HepG2 (cell line): ENCODE data around the gene UNC5A. TPM values are rescaled to one million over a fixed set of nuclear protein-coding genes. Genes with fewer than 3 reads are reported as not detected.

Experiments
- ATF5 ChIP-seq: sonication (generic); formaldehyde crosslinking; IDR thresholded peaks from 2 replicates; pipeline ENCODE4 v1.4.0; 2020; ENCODE audit warnings: mild to moderate bottlenecking, low read depth, missing genetic modification reagents
- BCL6 ChIP-seq: IDR thresholded peaks from 2 replicates; pipeline ENCODE4 v1.6.1; 2016; ENCODE audit warnings: missing genetic modification reagents, missing compliant biosample characterization
- CENPX ChIP-seq: sonication (generic); formaldehyde crosslinking; IDR thresholded peaks from 2 replicates; pipeline ENCODE4 v1.9.0; 2021; ENCODE audit warnings: mild to moderate bottlenecking, missing genetic modification reagents, moderate library complexity
- HBP1 ChIP-seq: IDR thresholded peaks from 2 replicates; pipeline ENCODE4 v1.6.1; 2016; ENCODE audit warnings: low read depth, control low read depth
- IRF2 ChIP-seq: IDR thresholded peaks from 2 replicates; pipeline ENCODE4 v1.6.1; 2018; ENCODE audit warnings: missing genetic modification reagents, missing compliant biosample characterization
- KLF13 ChIP-seq: sonication (generic); formaldehyde crosslinking; IDR thresholded peaks from 2 replicates; pipeline ENCODE4 v1.4.0; 2020; ENCODE audit warnings: mild to moderate bottlenecking, missing genetic modification reagents
- KMT2B ChIP-seq: IDR thresholded peaks from 2 replicates; pipeline ENCODE4 v1.6.1; 2016; ENCODE audit warnings: missing genetic modification reagents, missing compliant biosample characterization
- NAIF1 ChIP-seq: sonication (generic); formaldehyde crosslinking; IDR thresholded peaks from 2 replicates; pipeline ENCODE4 v1.5.0; 2020; ENCODE audit warnings: mild to moderate bottlenecking, missing genetic modification reagents, borderline replicate concordance
- PATZ1 ChIP-seq: sonication (generic); formaldehyde crosslinking; IDR thresholded peaks from 2 replicates; pipeline ENCODE4 v1.4.0; 2020; ENCODE audit warnings: missing genetic modification reagents
- POLR2G ChIP-seq: fragments of 200-400 bp; formaldehyde crosslinking; IDR thresholded peaks from 2 replicates; pipeline ENCODE4 v1.6.1; 2018; ENCODE audit warnings: mild to moderate bottlenecking, low read depth, low read length, moderate library complexity
- SOX13 ChIP-seq, 3 experiments: fragments of 450-650 bp in 1 of 3; sonication (generic) in 1 of 3; formaldehyde crosslinking in 1 of 3; IDR thresholded peaks in 2 of 3; conservative IDR thresholded peaks in 1 of 3; 2 replicates each; pipeline versions ENCODE4 v1.5.0 to v1.6.1; 2016 to 2020; ENCODE audit warnings: antibody characterized with exemption in 1 of 3, mild to moderate bottlenecking in 1 of 3, missing compliant biosample characterization in 1 of 3, missing genetic modification reagents in 1 of 3, moderate library complexity in 1 of 3
- TIGD3 ChIP-seq: sonication (generic); formaldehyde crosslinking; IDR thresholded peaks from 2 replicates; pipeline ENCODE4 v1.5.1; 2020; ENCODE audit warnings: mild to moderate bottlenecking, missing genetic modification reagents, borderline replicate concordance
- TP53 ChIP-seq: sonication (generic); formaldehyde crosslinking; conservative IDR thresholded peaks from 2 replicates; pipeline ENCODE4 v1.4.0; 2020; ENCODE audit warnings: missing genetic modification reagents
- YEATS2 ChIP-seq: sonication (generic); formaldehyde crosslinking; IDR thresholded peaks from 2 replicates; pipeline ENCODE4 v1.4.0; 2020; ENCODE audit warnings: missing genetic modification reagents, borderline replicate concordance
- ZHX2 ChIP-seq, 2 experiments: sonication (generic) in 1 of 2; formaldehyde crosslinking in 1 of 2; IDR thresholded peaks; 2 replicates each; pipeline versions ENCODE4 v1.6.1 to v1.9.0; 2014 to 2022; ENCODE audit warnings: antibody characterized with exemption in 1 of 2, borderline replicate concordance in 1 of 2, inconsistent platforms in 1 of 2, low read depth in 1 of 2, missing genetic modification reagents in 1 of 2
- ZNF670 ChIP-seq: sonication (generic); formaldehyde crosslinking; IDR thresholded peaks from 2 replicates; pipeline ENCODE4 v1.8.0; 2022; ENCODE audit warnings: mild to moderate bottlenecking, missing genetic modification reagents, borderline replicate concordance
- ZNF878 ChIP-seq: sonication (generic); formaldehyde crosslinking; IDR thresholded peaks from 2 replicates; pipeline ENCODE4 v1.8.1; 2023; ENCODE audit warnings: mild to moderate bottlenecking, missing genetic modification reagents, moderate library complexity
- polyA plus RNA-seq, 8 experiments: library from polyadenylated mRNA; depleted of rRNA in 3 of 8; stranded (reverse) in 7 of 8; unstranded in 1 of 8; fragments of >200 nt; fragmentation: Illumina TruSeq in 4 of 8; extraction: Trizol in 4 of 8; gene quantifications; 2 replicates each; pipeline versions ENCODE4 v1.2.1 to v1.2.3, GENCODE V29; 2011 to 2016; ENCODE audit warnings: low read depth in 4 of 8, missing spikeins in 1 of 8, mixed read lengths in 1 of 8; ENCODE audit not compliant: insufficient read depth in 1 of 8
- total RNA-seq, 5 experiments: library from RNA; depleted of rRNA; stranded (reverse); fragments of >200 nt; fragmentation: Illumina TruSeq; extraction: Trizol; gene quantifications; 2 replicates each; pipeline ENCODE4 v1.2.3, GENCODE V29; 2016; ENCODE audit warnings: low read depth in 1 of 5

Gene UNC5A
- total and polyA plus RNA-seq, 2 of the 13 experiments (the other 11 are each of a cell fraction or from before 2014, with no cell fraction given): not detected

- TF ChIP-seq NAIF1 (CRISPR knock-in tag) (peak; percentile 99), PATZ1 (CRISPR knock-in tag) (peak; percentile 96), CENPX (CRISPR knock-in tag) (peak; percentile 98), ZNF670 (peak; percentile 100; the same call in 1 of the 2 replicates), BCL6 (CRISPR knock-in tag) (peak; percentile 94), ATF5 (CRISPR knock-in tag) (peak; percentile 100), TP53 (CRISPR knock-in tag) (peak; percentile 99), HBP1 (peak; percentile 100), TIGD3 (peak; percentile 100), POLR2G (no peak), KLF13 (CRISPR knock-in tag) (peak; percentile 100), ZHX2 (IDR thresholded peaks at IDR 0.05; ENCODE audit: low read depth) (no peak), ZHX2 (CRISPR knock-in tag; IDR thresholded peaks at IDR 0.05; ENCODE audit: borderline replicate concordance) (peak; percentile 100), ZNF878 (CRISPR knock-in tag) (peak; percentile 100), SOX13 (IDR thresholded peaks at IDR 0.05) (no peak), SOX13 (CRISPR knock-in tag; conservative IDR thresholded peaks at IDR 0.05 in 1 of 2, IDR thresholded peaks at IDR 0.05 in 1 of 2) (peak in 1 of 2 experiments; percentile 95; a peak in 2 of 4 replicates), YEATS2 (CRISPR knock-in tag) (peak; percentile 98), IRF2 (CRISPR knock-in tag) (peak; percentile 100), KMT2B (peak; percentile 100)
Measured at GRCh38 chr5:176837707-176838115, 27.4 kb downstream of the UNC5A start (continued).
